Neuronal stem cell (in vitro differentiated cells): ENCODE data around the gene GRIA1.
A peak's percentile ranks its signal among the peaks of the same experiment; 100 is the strongest.

ENCODE experiments used
- DNase-seq: peaks from one replicate; pipeline ENCODE4 v3.0.0-alpha.2; 2013; ENCODE audit warnings: low spot score
- H2AFZ ChIP-seq: one replicate; pipeline ENCODE4 v1.6.1; 2013; ENCODE audit warnings: mild to moderate bottlenecking, low read length, inconsistent platforms
- H2AK5ac ChIP-seq: 2 replicates; pipeline ENCODE4 v1.6.1; 2013; ENCODE audit warnings: low read depth, mild to moderate bottlenecking, inconsistent platforms, low read length, moderate library complexity, mixed read lengths
- H2BK120ac ChIP-seq: 2 replicates; pipeline ENCODE4 v1.6.1; 2013; ENCODE audit warnings: low read depth, mild to moderate bottlenecking, inconsistent platforms, low read length, moderate library complexity, mixed read lengths
- H2BK12ac ChIP-seq: one replicate; pipeline ENCODE4 v1.6.1; 2013; ENCODE audit warnings: low read length, inconsistent platforms
- H2BK15ac ChIP-seq: 2 replicates; pipeline ENCODE4 v1.6.1; 2013; ENCODE audit warnings: mild to moderate bottlenecking, low read length, inconsistent platforms, mixed read lengths
- H2BK5ac ChIP-seq: one replicate; pipeline ENCODE4 v1.6.1; 2013; ENCODE audit warnings: inconsistent platforms, mild to moderate bottlenecking, low read length, moderate library complexity
- H3K14ac ChIP-seq: one replicate; pipeline ENCODE4 v1.6.1; 2013; ENCODE audit warnings: low read length, inconsistent platforms
- H3K18ac ChIP-seq: 2 replicates; pipeline ENCODE4 v1.6.1; 2013; ENCODE audit warnings: low read length, inconsistent platforms
- H3K23ac ChIP-seq: 2 replicates; pipeline ENCODE4 v1.6.1; 2013; ENCODE audit warnings: low read depth, mild to moderate bottlenecking, mixed read lengths, low read length, inconsistent platforms; ENCODE audit not compliant: poor library complexity
- H3K27ac ChIP-seq: replicated peaks from 3 replicates; pipeline ENCODE4 v1.5.1; 2013; ENCODE audit warnings: low read length, inconsistent platforms
- H3K27me3 ChIP-seq, 3 experiments: 2 replicates each; pipeline ENCODE4 v1.6.1; 2013; ENCODE audit warnings: low read length in 3 of 3, mild to moderate bottlenecking in 2 of 3, inconsistent platforms in 1 of 3, low read depth in 1 of 3, mixed read lengths in 1 of 3, moderate library complexity in 1 of 3; ENCODE audit not compliant: control insufficient read depth in 3 of 3, insufficient read depth in 3 of 3
- H3K36me3 ChIP-seq, 2 donors: replicated peaks in 1 of 2; 2 replicates each; pipeline ENCODE4 v1.6.1; 2013; ENCODE audit warnings: low read length in 2 of 2; ENCODE audit not compliant: control insufficient read depth in 2 of 2, insufficient read depth in 2 of 2
- H3K4ac ChIP-seq: 2 replicates; pipeline ENCODE4 v1.6.1; 2013; ENCODE audit warnings: inconsistent platforms, mild to moderate bottlenecking, low read length, moderate library complexity
- H3K4me1 ChIP-seq, 2 donors: 1 replicate in 1 of 2; 2 replicates in 1 of 2; pipeline ENCODE4 v1.6.1; 2013; ENCODE audit warnings: low read length in 2 of 2, low read depth in 1 of 2; ENCODE audit not compliant: control insufficient read depth in 2 of 2, insufficient read depth in 1 of 2
- H3K4me2 ChIP-seq: one replicate; pipeline ENCODE4 v1.6.1; 2013; ENCODE audit warnings: mild to moderate bottlenecking, low read length, inconsistent platforms; ENCODE audit not compliant: insufficient read depth, poor library complexity, severe bottlenecking
- H3K4me3 ChIP-seq, 2 donors: 2 replicates each; pipeline ENCODE4 v1.5.1; 2013; ENCODE audit warnings: low read length in 2 of 2, mild to moderate bottlenecking in 2 of 2, inconsistent platforms in 1 of 2, moderate library complexity in 1 of 2
- H3K79me1 ChIP-seq: one replicate; pipeline ENCODE4 v1.6.1; 2013; ENCODE audit warnings: low read depth, mild to moderate bottlenecking, inconsistent platforms, low read length, moderate library complexity
- H3K9ac ChIP-seq: one replicate; pipeline ENCODE4 v1.6.1; 2013; ENCODE audit warnings: mild to moderate bottlenecking, low read depth, low read length, inconsistent platforms; ENCODE audit not compliant: poor library complexity
- H3K9me3 ChIP-seq, 2 donors: replicated peaks in 1 of 2; 2 replicates each; pipeline versions ENCODE3 to v1.6.1; 2013; ENCODE audit warnings: low read length in 2 of 2, mild to moderate bottlenecking in 2 of 2, inconsistent platforms in 1 of 2, low read depth in 1 of 2, mixed read lengths in 1 of 2, moderate library complexity in 1 of 2; ENCODE audit not compliant: control insufficient read depth in 2 of 2, insufficient read depth in 1 of 2
- H4K8ac ChIP-seq: one replicate; pipeline ENCODE4 v1.6.1; 2013; ENCODE audit warnings: low read depth, mild to moderate bottlenecking, inconsistent platforms, low read length, moderate library complexity
- H4K91ac ChIP-seq: one replicate; pipeline ENCODE4 v1.6.1; 2013; ENCODE audit warnings: low read length, low read depth, mild to moderate bottlenecking, inconsistent platforms; ENCODE audit not compliant: poor library complexity
- WGBS, 2 donors: extraction: QIAGEN DNeasy Blood & Tissue Kit; methylation state at CpG; one replicate each; pipeline ENCODE4 v1.1.7; 2013; ENCODE audit warnings: missing lambda C conversion rate in 2 of 2, mixed read lengths in 1 of 2; ENCODE audit not compliant: insufficient read length in 2 of 2, insufficient replicate concordance in 1 of 2; ENCODE audit errors: extremely low coverage in 2 of 2; 5-methylcytosine and 5-hydroxymethylcytosine counted together

Gene GRIA1

DNA sequence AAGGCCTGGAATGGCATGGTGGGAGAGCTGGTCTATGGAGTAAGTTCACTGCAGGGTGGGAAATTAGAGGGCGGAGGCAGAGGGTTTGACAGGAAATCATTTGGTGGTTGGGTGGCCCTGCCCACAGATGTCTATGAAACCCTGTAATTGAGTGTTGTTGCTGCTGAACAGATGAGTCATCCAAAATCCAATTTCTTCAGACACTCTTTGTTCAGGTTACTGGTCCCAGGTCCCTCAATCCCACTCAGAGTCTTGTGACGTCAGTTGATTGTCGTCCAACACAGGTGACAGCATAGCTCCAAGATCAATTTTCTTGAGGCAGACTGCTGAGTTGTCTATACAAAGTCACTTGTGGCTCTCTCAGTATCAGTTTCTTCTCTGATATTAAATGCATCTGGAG lies 208.6 kb downstream of the GRIA1 start:
- no peak overlapping the region for H4K8ac ChIP-seq
- no peak overlapping the region for H2BK120ac ChIP-seq
- H3K18ac ChIP-seq: no peak overlapping the region
- no peak overlapping the region for H3K4ac ChIP-seq
- no peak overlapping the region for H3K4me2 ChIP-seq
- H3K27me3 ChIP-seq: no peaks in the 10 kb centered on the region
- no peak overlapping the region for H3K27ac ChIP-seq
- no CpG with 5 or more reads among the region's 3 CpGs for WGBS, 2 donors
- H3K4me1 ChIP-seq: peaks cover 4 to 8% of the 10 kb centered on the region in 2 donors
- no peak overlapping the region for H2BK12ac ChIP-seq
- peaks cover 2 to 4% of the 10 kb centered on the region in 2 donors for H3K9me3 ChIP-seq
- H2BK5ac ChIP-seq: no peak overlapping the region
- H2BK15ac ChIP-seq: no peak overlapping the region
- no peak for DNase-seq
- no peak overlapping the region for H2AK5ac ChIP-seq
- H3K14ac ChIP-seq: no peak overlapping the region
- H3K36me3 ChIP-seq: peaks cover 7 to 21% of the 10 kb centered on the region in 2 donors
- H4K91ac ChIP-seq: no peak overlapping the region
- no peak overlapping the region for H2AFZ ChIP-seq
- H3K9ac ChIP-seq: no peak overlapping the region
- no peak overlapping the region for H3K4me3 ChIP-seq
- H3K79me1 ChIP-seq: no peaks in the 10 kb centered on the region
- H3K23ac ChIP-seq: no peak overlapping the region

DNA sequence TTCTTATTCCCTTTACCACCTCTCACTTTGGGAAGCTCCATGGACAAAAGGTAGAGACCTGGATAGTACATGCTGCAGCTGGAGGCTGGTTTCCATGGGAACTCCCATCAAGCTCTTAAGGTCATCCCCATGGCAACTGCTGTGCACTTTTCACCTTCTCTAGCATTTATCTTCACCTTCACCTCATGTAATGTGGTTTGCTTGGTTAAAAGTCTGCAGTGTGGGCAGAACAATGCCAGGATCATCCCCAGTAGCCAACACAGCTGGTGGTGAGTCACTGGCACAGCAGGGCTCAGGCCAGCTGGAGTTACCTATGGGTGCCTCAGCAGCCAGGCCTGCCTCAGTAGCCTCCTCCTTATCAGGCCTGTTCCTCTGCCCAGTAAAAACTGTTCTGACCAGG lies 210.5 kb downstream of the GRIA1 start:
- no peak overlapping the region for H2BK5ac ChIP-seq
- H3K4me3 ChIP-seq: no peak overlapping the region
- no peaks in the 10 kb centered on the region for H3K79me1 ChIP-seq
- no peaks in the 10 kb centered on the region for H3K27me3 ChIP-seq
- peaks cover 2 to 4% of the 10 kb centered on the region in 2 donors for H3K9me3 ChIP-seq
- H3K4me2 ChIP-seq: no peak overlapping the region
- H3K14ac ChIP-seq: no peak overlapping the region
- H2AK5ac ChIP-seq: no peak overlapping the region
- H4K8ac ChIP-seq: no peak overlapping the region
- no peak overlapping the region for H4K91ac ChIP-seq
- peaks cover 7 to 21% of the 10 kb centered on the region in 2 donors for H3K36me3 ChIP-seq
- no peak overlapping the region for H2BK12ac ChIP-seq
- H3K9ac ChIP-seq: no peak overlapping the region
- H3K4ac ChIP-seq: no peak overlapping the region
- H3K23ac ChIP-seq: no peak overlapping the region
- DNase-seq: no peak
- peak overlapping the region; percentile 5 for H3K18ac ChIP-seq
- H2AFZ ChIP-seq: no peak overlapping the region
- H3K4me1 ChIP-seq: peaks cover 4 to 8% of the 10 kb centered on the region in 2 donors
- H2BK15ac ChIP-seq: no peak overlapping the region
- no peak overlapping the region for H3K27ac ChIP-seq
- no peak overlapping the region for H2BK120ac ChIP-seq

DNA sequence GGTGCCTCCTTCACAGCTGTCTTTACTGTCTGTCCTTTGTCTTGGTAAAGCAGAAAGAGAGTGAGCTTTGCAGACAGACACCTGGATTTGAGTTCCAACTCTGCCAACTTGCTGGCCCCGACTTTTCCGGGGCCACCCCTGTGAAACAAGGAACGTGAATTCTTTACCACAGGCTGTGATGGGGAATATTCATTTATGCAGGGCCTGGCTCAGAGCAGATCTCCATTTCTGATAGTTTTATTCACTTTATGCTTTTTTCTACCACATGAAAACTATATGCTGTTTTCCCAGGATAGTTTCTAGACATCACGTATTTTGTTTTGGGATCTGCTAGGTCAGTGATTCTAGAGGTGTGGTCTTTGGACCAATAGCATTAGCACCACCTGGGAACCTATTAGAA lies 211.8 kb downstream of the GRIA1 start:
- WGBS, 2 donors: no CpG with 5 or more reads among the region's 4 CpGs
- no peak for DNase-seq
- H3K4me3 ChIP-seq: no peak overlapping the region
- H3K9ac ChIP-seq: no peak overlapping the region
- H3K23ac ChIP-seq: no peak overlapping the region
- no peak overlapping the region for H2BK15ac ChIP-seq
- no peak overlapping the region for H2AK5ac ChIP-seq
- no peak overlapping the region for H3K27ac ChIP-seq
- no peak overlapping the region for H2AFZ ChIP-seq
- no peak overlapping the region for H2BK120ac ChIP-seq
- H3K4me2 ChIP-seq: no peak overlapping the region
- no peak overlapping the region for H3K18ac ChIP-seq
- no peak overlapping the region for H3K14ac ChIP-seq
- no peaks in the 10 kb centered on the region for H3K79me1 ChIP-seq
- peaks cover 4 to 8% of the 10 kb centered on the region in 2 donors for H3K4me1 ChIP-seq
- H2BK12ac ChIP-seq: no peak overlapping the region
- H3K36me3 ChIP-seq: peaks cover 7 to 21% of the 10 kb centered on the region in 2 donors
- no peaks in the 10 kb centered on the region for H3K27me3 ChIP-seq
- H3K9me3 ChIP-seq: peaks cover 2 to 4% of the 10 kb centered on the region in 2 donors
- no peak overlapping the region for H4K91ac ChIP-seq
- no peak overlapping the region for H3K4ac ChIP-seq
- no peak overlapping the region for H4K8ac ChIP-seq
- H2BK5ac ChIP-seq: no peak overlapping the region

DNA sequence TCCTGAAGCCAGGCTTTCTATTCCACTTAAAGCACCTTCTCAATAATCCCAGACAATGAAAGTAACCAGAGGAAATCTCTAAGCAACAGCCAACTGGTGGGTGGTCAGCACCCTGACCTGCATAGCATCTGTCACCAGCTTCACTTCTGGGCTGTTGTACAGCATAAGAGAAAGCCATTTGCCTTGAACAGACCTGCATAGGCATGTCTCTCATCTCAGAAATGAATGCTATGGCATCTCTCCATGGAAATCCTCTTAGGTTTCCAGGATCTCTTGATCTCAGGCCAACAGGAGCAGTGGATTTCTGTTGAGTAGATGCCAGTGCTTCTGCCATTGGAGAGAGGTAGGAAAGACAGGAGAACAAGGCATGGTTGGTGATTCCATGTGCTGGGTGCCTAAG lies 213.6 kb downstream of the GRIA1 start:
- Histone ChIP-seq H3K27ac (no peak overlapping the region), H3K4me1 (peaks cover 4 to 8% of the 10 kb centered on the region in 2 donors), H3K9ac (no peak overlapping the region), H4K91ac (no peak overlapping the region), H2BK5ac (no peak overlapping the region), H3K4me3 (no peak overlapping the region), H2BK15ac (no peak overlapping the region), H3K79me1 (no peaks in the 10 kb centered on the region), H3K23ac (no peak overlapping the region), H3K4me2 (no peak overlapping the region), H2BK120ac (no peak overlapping the region), H3K9me3 (peaks cover 0 to 2% of the 10 kb centered on the region in 2 donors), H2AK5ac (no peak overlapping the region), H2BK12ac (no peak overlapping the region), H3K18ac (no peak overlapping the region), H4K8ac (no peak overlapping the region), H2AFZ (no peak overlapping the region), H3K4ac (no peak overlapping the region), H3K14ac (no peak overlapping the region), H3K36me3 (peaks cover 3 to 8% of the 10 kb centered on the region in 2 donors), H3K27me3 (no peaks in the 10 kb centered on the region)
- no peak for DNase-seq
